DOHH2 (cell line): Measurements from ENCODE around the gene STK32C.

Experiments used
- EZH2phosphoT487 ChIP-seq: fragments of 200-600 bp; sonication (generic); IDR thresholded peaks from 2 replicates; pipeline ENCODE4 v1.6.1; 2017; ENCODE audit warnings: borderline replicate concordance, mild to moderate bottlenecking, antibody characterized with exemption, low read length, moderate library complexity, mixed read lengths
- TF ChIP-seq, protein P1 (sequence below): fragments of 200-600 bp; sonication (generic); IDR thresholded peaks from one replicate; pipeline ENCODE4 v1.5.1; 2014; ENCODE audit warnings: antibody characterized with exemption, mild to moderate bottlenecking, low read depth, low read length; ENCODE audit not compliant: poor library complexity, severe bottlenecking

DNA sequence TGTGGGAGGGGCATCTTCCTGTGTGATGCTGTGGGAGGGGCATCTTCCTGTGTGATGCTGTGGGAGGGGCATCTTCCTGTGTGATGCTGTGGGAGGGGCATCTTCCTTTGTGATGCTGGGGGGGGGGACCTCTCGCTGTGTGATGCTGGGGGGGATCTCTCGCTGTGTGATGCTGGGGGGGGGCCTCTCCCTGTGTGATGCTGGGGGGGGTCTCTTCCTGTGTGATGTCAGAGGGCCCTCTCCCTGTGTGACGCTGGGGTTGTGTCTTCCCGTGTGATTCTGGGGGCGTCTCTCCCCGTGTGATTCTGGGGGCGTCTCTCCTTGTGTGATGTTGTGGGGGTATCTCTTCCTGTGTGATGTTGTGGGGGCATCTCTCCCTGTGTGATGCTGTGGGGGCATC lies 148.9 kb downstream of the STK32C start:
- TF ChIP-seq, protein P1, sequence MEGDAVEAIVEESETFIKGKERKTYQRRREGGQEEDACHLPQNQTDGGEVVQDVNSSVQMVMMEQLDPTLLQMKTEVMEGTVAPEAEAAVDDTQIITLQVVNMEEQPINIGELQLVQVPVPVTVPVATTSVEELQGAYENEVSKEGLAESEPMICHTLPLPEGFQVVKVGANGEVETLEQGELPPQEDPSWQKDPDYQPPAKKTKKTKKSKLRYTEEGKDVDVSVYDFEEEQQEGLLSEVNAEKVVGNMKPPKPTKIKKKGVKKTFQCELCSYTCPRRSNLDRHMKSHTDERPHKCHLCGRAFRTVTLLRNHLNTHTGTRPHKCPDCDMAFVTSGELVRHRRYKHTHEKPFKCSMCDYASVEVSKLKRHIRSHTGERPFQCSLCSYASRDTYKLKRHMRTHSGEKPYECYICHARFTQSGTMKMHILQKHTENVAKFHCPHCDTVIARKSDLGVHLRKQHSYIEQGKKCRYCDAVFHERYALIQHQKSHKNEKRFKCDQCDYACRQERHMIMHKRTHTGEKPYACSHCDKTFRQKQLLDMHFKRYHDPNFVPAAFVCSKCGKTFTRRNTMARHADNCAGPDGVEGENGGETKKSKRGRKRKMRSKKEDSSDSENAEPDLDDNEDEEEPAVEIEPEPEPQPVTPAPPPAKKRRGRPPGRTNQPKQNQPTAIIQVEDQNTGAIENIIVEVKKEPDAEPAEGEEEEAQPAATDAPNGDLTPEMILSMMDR: no peak
- TF ChIP-seq EZH2phosphoT487: no peak
